GM15510 (cell line): ENCODE measurements around the gene TMEM18.

Source experiments
- POLR2A ChIP-seq: IDR thresholded peaks from 3 replicates; pipeline ENCODE4 v1.6.1; 2011; ENCODE audit warnings: borderline replicate concordance; ENCODE audit not compliant: insufficient read length; ENCODE audit errors: extremely low read depth

The TMEM18 gene

DNA sequence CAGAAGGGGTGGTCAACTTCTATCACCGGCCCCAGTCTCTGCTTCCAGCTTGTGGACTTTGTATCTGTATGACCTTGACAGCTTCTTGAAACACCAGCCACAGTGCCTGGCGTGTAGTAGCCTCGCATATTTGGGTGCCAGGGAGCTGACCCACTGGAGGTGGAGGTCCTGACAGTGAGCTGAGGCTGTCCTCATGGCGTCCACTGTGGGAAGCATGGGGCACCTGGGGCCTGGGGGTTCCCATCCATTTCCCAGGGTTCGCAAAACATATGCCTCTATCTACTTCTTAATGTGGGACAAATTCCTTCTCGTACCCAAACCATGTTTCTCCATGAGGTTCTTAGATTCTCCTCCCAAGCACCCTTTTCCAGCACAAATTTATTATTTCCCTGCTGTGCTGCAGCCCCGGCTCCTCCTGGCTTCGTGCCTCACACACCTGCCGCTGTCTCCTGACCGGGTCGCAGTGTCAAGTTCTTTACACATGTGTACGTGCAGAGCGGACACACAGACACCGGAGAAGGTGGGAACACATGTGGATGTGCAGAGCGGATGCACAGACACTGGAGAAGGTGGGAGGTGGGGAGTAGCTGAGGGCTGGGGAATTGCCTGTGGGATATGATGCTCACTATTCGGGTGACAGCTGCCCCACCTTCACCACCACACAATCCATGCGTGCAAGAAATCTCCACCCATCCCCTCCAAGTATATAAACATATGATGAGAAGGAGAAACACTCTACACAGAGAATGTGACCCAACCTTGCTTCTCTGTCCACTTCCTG lies 23.4 kb downstream of the TMEM18 start:
- no peak for TF ChIP-seq POLR2A

- TF ChIP-seq POLR2A, result no peak
These were observed 24.2 kb downstream of the TMEM18 start for GRCh38 chr2:652881-653480.

DNA sequence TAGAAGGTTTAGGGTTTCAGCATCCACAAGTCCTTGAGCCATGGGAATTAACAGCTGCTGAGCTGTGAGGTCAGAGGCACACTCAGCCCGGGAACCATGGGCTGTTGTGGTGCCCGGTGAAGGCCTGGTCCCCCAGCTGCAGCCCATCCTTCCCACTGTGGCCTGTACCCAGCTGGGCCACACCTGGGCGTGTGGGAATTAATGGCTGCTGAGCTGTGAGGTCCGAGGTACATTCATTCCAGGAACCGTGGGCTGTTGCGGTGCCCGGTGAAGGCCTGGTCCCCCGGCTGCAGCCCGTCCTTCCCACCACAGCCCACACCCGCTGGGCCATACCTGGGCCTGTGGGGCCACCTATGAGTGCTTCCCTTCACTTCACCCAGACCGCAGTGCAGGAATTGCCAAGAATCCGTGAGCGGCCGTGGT lies 25.2 kb downstream of the TMEM18 start:
- no peak for TF ChIP-seq POLR2A

- no peak for TF ChIP-seq POLR2A
These were observed 26.6 kb downstream of the TMEM18 start for GRCh38 chr2:650343-651310.

DNA sequence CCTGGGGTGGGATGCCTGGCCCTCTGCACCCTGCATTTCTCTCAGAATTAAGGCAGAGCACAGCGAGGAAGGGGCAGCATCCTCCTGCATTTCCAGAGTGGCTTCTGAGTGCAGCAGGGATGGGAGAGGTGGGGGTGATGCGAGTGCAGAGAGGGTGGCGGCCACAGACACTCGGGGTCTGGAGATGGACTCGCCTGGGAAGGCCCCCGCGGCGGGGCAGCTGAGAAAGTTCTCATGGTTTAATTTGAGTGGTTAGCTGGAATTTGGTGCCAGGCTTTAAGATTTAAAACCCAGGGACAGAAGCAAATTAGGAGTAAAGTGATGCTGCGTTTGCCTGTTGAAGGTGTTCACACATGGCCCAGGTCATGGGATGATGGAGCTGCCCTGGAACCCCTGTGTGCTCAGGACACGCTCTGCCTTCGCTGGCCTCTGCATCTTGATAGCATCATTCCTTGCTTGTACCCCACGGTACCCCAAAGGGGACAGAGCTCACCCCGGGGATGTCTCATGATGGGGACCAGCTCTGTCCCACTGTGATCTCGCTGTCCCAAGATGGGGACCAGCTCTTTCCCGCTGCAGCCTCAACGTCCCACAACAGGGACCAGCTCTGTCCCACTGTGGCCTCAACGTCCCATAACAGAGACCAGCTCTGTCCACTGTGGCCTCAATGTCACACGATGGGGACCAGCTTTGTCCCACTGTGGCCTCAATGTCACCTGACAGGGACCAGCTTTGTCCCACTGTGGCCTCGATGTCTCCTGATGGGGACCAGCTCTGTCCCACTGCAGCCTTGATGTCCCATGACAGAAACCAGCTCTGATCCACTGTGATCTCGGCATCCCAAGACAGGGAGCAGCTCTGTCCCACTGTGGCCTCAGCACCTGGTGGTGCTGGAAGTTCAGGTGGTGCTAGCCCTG lies 27.5 kb downstream of the TMEM18 start:
- TF ChIP-seq POLR2A, result no peak

- no peak for TF ChIP-seq POLR2A
These were observed 28.5 kb downstream of the TMEM18 start for GRCh38 chr2:648476-649424.

GRCh38 chr2:647691-648231 lies 29.4 kb downstream of the TMEM18 start:
- no peak for TF ChIP-seq POLR2A

DNA sequence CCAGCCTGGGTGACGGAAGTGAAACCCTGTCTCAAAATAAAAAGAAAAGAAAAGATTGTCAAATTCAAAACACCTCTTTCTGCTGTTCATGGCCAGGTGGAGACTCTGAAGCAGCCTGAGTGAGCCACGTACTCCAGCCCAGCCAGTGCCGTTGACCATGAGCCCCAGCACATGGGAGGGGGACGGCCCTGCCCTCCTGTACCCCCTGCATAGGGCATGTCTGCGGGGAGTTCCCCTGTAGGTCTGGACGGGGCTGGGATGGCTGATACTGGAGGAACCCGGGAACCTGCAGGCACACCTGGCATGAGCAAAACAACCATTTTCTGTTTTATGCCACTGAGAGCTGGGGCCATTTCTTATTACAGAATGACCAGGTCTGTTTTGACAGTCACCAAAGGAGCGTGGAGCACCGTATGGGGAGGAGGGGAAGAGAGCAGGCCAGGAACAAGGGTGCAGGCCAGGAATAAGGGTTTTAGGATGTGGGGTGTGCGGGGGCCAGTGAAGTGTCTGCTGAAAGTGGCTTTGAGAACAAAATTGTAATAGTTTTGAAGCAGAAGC lies 30.1 kb downstream of the TMEM18 start:
- no peak for TF ChIP-seq POLR2A

GRCh38 chr2:644871-645270 lies 32.3 kb downstream of the TMEM18 start:
- TF ChIP-seq POLR2A, result no peak

DNA sequence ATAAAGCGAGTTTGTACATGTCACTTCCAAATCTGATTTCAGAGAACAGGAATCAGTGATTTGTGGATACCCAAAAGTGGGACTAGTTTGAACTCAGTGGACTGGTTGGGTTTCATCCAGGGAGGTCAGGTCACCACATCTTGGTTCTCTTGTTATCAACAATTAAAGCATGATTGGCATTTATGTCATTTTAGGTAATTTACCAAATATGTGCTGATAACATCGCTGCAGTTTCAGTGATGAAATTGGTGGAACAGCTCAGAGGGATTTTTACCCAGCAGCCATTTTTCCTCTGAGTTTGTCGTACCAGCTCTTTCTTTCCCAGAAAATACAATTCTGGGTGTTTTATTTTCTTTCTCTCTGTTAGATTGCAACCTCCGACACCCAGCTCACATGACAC lies 33.4 kb downstream of the TMEM18 start:
- TF ChIP-seq POLR2A, result no peak

GRCh38 chr2:643334-643733 lies 33.9 kb downstream of the TMEM18 start:
- no peak for TF ChIP-seq POLR2A
